Islet precursor cell (in vitro differentiated cells): ENCODE results near the gene TMEM212.
"Not testable (repeated sequence)": the region's sequence is repeated elsewhere in the genome, so short reads cannot be mapped to it uniquely, and the experiment has no call there.

Experiments
- DNase-seq: peaks from one replicate; pipeline ENCODE4 v3.0.0-alpha.2; 2018

TMEM212 gene

DNA sequence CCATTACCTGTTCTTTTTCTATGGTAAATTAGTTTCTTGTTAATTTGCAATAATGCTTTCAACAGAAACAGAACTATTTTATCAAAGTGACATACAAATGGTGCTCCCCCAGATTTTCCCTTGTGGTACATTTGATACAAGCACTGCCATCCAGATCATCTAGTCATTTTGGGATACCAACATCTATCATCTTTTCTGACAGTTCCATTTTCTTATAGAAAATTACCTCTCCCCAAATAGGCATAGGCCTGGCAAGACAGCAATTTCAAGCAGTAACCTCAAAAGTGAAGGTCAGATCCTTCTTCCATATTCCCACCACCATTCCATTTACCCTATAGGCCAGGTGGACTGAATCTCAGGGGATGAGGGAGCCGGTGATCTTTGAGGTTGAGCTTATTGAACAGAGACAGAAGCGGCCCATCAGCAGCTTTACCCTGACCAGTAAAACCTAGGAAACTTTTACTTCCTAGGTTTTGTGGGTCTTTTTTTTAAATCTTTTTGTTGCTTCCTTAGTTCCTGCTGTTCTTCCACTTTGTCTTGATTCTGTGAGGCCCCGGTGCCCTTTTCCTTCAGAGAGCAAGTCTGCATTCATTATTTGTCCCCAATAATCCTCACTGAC is 29.8 kb upstream of the TMEM212 start:
- no peak for DNase-seq

DNA sequence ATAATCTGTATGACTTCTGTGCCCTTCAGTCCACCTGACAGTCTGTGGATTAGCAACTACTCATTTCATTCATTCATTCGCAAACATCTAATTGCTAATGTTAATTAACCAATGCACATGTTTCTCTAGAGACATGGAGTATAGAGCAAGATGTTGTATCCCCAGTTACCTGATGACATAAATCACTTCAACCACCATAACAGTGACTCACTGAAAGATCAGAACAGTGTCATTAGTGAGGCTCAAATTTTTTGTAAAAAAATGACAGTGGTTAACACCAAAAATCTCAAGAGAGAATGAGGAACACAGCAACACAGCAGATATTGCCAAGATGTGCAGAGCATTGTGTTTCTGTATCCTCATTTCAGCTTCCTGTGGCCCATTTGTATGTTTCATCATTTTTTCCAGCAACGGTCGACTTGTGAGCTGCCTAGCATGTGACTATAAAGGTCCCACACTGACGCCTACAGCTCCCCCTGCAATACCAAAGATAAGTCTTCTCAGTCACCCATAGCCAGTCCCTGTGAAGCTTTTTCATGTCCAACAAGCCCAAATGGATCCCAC is 29.2 kb upstream of the TMEM212 start:
- DNase-seq: no peak

DNA sequence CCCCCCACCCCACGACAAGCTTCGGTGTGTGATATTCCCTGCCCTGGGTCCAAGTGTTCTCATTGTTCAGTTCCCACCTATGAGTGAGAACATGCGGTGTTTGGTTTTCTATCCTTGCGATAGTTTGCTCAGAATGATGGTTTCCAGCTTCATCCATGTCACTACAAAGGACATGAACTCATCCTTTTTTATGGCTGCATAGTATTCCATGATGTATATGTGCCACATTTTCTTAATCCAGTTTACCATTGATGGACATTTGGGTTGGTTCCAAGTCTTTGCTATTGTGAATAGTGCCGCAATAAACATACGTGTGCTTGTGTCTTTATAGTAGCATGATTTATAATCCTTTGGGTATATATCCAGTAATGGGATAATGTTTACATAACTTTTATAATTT is 28.5 kb upstream of the TMEM212 start:
- DNase-seq: not testable (repeated sequence)

DNA sequence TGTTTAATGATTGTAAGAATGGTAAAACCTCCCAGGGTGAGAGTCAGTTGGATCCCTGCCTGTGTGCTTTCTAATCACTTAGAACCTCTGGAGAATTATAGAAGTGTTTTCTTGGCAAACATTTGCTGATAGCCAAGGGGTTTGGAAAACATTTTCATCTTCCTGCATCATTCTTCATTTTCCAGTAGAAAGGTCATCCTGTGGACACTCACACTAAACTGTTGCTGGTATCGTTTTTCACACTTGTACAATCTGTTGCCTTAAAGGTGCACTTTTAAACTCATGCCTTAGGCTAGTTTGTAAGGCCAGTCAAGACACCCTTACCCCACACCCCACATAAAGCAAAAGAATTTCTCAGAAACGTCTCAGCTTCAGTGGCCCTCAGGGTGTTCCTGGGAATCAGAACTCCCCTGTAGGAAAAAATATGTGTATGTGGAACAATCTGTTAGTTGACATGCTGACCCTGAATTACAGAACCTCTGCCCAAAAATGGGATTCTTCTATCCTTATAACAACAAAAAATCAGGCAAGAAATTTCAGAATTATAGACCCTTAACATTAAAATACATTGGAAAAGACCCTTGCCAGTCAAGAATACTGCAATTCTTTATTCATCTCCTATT is 27.1 kb upstream of the TMEM212 start:
- no peak for DNase-seq

DNA sequence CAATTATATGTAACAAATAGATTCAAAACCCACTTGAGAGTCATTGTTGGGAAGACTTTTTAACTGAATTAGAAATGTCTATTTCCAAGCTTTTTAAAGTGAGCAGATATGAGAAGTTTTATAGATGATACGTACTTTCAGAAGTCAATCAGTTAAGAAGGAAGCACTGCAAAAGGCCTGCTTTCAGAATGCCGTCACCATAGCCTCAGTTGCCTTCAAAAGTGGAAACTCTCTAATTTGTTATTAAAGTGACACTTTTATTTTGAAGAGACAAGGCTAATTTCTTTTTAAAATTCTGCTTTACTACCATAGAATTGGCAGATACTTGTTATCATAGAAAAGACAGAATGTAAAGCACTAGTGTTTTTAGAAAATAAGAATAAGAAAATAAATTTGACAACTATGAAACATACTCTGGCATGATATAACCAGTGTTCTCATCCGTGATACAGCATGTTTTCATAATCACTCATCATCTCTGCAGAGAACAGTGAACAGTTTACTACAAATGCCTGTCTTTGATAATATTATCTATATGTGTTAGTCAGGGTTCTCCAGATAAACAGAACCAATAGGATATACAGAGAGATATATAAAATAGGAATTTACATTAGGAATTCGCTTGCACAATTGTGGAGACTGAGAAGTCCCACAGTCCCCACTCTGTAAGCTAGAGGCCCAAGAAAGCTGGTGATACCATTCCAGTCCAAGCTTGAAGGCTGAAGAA is 25.9 kb upstream of the TMEM212 start:
- DNase-seq: no peak

DNA sequence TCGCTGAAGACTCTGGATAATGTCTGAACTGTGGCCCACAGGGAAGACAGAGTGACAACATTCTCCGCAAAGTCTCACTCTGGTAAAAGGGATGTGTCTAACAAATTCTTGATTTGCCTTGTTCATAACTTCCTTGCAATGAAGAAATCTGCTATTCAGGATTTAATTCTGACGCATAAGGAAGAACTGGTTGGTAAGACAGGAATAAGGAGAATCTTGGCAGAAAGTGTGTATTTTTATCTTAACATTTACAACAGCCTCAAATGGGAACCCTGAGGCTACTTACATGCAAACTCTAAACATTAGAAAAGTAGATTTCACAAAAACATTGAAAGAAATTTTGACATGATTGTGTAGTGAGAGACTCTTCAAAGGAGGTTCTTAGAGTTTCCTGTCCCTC is 22.1 kb upstream of the TMEM212 start:
- no peak for DNase-seq

DNA sequence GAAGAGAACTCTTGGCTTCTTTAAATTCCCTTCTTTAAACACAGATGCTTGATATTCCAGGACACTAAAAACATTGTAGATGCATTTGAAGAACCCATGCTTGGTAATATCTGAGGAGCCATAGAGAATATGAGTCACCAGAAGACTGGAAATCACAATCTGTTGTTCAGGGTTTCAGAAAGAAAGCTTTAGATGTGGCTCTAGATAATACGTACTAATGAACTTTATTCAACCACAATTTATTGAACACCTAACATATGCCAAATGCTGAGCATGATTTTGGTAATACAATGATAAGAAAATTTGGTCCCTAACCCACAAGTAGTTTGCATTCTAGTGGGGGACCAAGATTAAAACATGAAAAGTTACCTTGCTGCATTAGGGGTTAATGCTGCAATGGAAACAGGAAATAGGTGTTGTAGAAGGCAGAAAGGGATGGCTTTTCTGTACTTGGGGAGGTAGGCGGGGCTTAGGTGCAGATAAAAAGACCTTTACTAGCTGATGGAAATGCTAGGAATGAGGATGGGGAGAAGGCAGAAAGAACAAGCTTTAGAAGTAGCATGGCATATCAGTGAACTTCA is 21.3 kb upstream of the TMEM212 start:
- DNase-seq: no peak

DNA sequence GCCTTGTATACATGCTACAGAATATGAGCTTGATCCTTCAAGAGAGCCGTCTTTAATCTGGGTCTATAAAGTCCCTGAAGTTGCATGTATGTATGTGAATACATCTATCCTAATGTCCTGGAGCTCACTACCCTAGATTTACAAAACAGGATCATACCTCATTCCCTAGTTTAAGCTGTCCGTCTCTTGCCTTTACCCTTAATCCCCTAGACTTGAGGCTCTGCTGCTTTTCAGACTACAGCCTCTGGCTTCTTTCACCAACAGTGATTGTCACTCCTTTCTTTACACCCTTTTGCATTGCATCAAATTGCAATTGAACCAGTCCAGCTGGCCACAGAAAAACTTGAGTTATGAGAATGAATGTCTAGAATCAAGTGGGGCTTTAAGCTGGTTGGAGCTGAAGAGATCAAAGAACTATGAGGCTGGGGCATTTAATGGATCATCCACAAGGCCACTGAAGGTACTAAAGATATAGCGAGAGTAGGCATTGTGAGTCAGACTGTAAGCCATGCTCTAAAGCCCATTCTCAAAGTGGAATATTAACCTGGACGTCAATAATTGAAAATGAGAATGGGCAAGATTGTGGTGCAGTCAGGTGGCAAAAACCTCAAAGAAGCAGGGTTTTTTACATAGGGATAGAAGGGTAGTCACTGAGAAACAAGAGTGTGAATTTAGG is 20.6 kb upstream of the TMEM212 start:
- DNase-seq: no peak

DNA sequence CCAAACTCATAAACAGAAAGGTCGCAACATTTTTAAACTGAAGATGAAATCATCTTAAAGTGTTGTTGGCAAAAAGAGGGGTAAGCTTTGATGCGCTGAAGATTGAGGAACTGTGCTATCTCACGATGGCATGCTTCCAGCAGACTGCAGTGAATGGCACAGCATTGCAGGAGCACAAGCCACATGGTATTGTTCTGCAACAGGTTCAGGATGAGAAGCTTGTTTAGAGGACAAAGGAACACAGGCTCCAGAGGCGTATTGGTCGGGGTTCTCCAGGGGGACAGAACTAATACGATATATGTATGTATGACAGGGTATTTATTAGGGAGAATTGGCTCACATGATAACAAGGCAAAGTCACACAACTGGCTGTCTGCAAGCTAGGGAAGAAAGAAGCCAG is 19.0 kb upstream of the TMEM212 start:
- no peak for DNase-seq

DNA sequence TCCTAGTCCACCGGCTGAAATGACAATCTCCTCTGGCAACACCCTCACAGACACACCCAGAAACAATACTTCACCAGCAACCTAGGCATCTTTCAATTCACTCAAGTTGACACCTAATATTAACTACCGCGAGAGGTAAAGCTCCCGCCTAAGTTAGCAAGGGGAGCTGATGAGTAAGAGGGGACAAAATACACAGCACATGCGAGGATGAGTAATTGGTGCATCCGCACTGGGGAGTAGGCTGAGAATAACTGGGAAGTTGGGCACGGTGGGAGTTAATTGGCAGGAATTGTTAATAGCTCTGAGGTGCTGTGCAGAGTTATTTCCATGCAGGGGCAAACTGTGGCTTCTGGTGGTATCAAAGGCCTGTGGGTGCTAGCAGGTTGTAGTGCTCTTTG is 18.3 kb upstream of the TMEM212 start:
- DNase-seq: no peak

DNA sequence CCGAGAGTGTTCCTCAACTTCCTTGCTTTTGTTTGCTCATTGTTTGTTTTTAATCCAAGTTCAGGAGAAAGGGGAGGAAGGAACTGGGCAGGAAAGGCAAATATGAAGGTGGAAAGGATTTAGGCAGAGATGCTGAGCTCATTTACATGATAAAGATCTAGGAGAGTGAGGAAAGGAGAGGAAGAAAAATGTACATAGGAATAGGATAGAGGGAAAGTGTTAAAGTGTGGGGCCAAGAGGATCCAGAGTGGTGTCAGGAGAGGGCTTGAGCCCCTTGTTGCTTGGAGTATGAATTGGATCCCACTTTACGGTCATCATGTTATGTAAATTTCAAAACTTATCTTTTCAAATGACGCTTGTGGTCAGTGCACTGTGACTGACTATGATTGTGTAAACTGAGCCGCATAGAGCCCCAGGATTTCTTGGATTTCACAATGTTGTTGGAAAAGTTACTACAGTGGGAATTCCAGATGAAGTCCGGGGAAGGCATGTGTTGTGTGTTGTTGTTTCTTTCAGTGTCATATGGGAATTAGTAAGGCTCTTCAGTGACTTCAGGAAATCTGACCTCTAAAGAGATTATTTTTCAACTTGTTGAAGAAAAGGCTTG is 17.8 kb upstream of the TMEM212 start:
- no peak for DNase-seq

DNA sequence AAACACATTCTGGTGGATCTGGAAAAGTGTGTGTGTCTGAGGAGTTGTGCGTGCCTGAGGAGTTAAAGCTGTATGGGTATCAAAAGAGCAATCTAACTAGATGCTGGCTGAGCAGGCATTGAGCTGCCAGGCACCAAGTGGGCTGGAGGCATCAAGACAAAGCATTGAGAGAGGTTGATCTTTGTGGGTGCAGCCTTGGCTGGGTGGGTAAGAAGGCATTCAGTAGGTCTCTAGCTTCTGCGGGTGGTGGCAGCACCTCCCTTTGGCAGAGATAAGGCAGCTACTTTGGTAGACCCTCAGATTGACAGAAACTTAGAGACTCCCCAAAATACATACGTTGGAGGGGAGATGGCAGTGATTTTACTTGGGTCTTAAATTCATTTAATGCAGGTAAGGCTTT is 15.8 kb upstream of the TMEM212 start:
- DNase-seq: no peak

DNA sequence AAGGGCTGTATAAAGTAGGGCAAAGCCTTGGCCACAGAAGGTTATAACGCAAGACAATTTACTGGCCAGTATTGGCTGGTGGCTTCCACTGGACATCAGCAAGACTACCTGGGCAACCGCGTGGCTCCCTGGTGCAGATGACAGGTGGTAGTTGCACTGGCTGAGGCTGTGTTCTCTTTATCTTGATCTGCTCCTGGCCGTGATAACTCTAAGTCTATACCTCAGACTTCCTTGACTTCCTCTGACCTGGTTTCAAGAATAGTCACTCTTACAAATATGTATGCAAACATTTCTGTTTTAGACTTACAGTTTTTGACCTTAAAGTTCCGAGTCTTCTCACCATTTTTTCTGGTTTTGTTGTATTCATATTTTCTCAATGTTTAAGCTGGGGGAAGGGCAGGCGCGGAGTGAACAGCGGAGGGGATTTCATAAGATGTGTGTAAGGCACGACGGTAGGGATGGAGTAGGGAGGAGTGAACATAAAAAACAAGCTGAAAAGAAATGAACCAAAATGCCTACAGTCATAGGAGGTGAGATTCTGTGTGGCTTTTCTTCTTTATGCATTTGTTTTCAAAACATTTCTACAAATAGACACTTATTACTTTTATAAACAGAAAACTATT is 15.2 kb upstream of the TMEM212 start:
- no peak for DNase-seq

DNA sequence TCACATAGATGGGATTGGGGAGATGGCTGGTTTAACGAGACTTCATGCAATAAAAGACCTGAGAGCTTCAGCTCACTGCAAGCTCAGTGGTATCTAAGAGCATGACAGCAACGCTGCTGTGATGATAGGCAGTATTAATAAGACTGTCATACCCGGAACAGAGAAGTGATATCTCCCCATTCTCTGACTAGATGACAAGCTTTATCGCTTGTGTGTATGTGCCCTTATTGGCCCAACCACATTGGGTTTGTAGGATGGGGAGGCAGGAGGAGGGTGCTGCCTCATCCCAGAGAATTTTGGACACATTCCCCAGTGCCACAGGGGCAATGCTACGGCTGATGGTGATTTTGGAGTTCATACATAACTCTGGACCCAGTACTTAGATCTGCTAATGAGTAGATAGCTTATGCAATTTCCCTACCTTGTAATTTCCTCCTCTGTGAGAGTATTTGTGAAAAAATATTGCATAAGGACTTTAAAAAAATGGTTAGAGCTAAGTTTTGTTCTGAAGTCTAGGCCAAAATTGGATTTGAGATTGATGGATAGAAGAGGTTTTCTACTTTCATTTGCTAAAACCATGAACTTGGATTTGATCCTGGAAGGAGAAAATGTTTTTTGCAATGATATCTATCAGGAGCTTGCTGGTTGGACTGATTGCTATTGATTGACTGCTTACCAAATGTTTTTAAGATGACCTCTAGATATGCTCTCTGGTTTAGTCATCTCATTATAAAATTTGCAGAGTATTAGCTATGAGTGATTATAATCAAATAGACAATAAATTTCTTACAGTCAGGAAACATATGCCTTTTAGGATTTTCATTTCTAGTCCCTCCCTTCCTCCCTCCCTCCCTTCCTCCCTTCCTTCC is 14.0 kb upstream of the TMEM212 start:
- no peak for DNase-seq

DNA sequence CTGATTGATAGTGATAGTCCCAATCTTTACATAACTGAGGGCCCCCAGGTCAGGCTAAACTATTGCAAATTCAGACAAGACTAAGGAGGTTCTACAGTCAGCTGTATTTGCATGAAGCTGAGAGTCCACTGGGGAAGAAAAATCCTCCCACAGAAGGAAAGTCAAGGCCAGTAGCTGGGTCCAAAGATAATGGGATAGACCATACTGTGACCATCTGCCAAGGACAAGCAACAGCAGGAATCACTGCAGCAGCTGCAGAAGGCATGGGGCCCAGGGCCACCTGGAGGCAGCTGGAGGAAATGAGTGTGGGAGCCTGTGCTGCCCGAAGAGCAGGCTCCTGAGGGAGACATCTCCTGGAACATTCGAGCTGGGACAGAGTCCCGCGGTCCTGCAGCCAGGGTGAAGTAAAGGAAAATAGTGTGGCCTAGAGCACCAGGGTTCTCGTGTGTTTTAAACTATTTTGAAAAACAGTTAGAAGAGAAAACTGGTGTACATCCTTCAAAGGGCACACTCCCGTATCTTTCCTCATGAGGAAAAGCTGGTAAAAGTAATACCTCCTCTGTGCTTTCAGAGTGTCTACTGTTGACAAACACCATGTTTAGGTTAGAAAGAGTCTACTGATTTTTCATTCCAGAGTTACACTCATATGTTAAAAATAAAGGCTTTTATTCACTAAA is 13.2 kb upstream of the TMEM212 start:
- DNase-seq: peak; percentile 92

DNA sequence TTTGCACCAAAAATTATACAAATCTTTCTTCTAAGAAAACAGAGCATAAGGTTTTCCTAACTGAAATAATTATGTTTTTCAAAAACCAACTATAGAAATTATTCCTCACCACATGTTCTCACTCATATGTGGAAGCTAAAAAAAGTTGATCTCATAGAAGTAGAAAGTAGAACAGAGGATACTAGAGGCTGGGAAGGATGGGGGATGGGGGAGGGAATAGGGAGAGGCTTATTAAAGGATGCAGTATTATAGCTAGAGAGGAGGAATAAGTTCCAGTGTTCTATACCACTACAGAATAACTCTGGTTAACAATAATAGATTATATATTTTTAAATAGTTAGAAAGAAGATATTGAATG is 12.7 kb upstream of the TMEM212 start:
- DNase-seq: no peak

DNA sequence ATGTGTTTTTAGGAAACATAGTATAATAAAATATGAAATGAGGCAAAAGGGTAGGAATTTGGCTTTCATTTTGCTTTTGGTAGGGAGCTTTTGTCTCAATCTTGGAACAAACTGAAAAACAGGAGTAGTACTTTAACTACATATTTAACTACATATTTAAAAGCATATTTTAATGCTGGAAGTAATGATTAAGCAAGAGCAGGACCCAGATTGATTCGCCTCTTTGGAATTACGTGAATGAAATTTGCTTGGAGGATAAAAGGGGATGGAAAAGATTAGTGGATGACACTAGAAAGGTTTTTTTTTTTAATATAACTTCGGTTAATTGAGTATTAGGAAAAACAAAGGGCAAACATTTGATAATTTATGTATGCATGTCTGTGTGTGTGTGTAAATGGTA is 11.2 kb upstream of the TMEM212 start:
- no peak for DNase-seq

DNA sequence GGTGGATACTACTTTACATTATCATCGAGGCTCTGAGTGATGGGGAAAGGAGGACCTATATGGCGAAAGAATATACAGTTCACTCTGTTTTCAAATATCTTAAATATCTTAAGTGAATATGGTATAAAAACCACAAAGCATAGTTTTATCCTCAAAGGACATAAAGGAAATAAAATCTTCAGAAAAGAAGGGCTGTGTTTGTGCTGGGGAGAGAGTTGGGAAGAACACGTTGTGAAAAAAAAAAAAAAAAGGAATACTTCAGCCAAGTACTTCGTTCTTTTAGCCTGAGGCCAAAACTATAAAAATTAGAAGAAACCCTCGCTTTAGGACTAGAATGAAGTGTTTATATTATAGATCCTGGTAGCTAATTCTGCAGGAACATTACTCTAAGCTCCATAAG is 10.2 kb upstream of the TMEM212 start:
- no peak for DNase-seq

DNA sequence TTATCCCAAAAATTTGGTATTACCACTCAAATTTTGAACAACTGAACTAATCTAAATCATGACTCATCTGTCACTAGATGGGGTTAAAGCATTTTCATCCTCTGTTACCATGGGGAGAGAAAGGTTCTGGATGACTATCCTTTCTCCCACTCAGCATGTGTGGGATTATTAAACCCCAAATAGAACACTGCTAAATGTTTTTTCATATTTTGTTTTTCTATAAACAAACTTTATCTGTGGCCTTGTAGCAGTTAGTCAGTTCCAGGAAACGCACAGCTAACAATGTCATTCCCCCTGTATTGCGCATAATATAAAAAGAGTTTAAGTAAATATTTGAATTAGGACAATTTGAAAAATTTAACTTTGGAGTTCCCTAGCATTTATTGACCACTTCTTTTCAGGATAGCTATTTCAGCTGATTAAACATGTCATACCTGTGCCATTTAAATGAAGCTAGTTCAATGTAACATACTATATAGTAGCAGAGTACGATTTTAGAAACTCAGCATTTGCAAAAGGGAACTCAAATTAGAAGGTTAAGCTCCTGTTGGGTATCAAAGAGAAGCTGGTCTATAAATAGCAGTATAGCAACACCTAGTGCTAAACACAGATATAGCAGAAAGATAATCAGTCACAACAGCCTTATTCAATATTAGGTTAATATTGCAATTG is 9.2 kb upstream of the TMEM212 start:
- no peak for DNase-seq

DNA sequence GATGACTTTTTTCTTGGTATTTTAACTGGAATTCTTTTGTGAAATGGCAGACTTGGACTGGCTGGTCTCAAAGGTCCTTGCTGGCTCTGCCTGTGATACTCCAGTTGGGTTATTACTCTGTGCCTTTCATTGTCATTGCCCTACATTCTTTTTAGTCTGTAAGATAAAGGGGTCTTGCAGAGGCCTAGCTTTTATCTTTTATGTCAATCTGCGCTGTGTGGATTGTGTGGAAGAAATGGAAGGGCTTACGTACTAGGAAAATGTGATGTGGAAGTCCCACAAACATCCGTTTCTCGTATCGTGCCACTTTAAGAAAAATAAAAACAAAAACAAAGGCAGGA is 8.7 kb upstream of the TMEM212 start:
- no peak for DNase-seq
